ENCODE data around the gene RGPD8.

DNA sequence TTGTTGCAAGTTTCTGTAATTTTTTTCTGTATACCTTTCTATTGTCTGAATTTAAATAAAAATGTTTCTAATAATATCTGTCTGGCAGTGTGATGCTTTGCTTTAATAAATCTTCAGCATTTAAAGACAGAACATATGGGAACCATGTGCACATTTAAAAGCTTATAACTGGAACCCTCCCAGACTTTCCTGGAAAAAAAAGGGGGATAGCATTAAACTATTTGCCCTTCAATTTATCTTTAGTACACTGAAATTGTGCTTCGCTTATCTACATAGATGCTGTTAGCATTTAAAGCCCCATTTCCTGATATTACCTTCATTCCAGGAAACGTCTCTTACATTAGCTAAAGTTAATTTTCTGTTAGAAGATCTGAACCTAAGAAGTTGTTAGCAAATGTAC, 93.5 kb downstream of the RGPD8 start:
- no peak for TF ChIP-seq POLR2A (IDR thresholded peaks at IDR 0.05)
- TF ChIP-seq, protein P1, sequence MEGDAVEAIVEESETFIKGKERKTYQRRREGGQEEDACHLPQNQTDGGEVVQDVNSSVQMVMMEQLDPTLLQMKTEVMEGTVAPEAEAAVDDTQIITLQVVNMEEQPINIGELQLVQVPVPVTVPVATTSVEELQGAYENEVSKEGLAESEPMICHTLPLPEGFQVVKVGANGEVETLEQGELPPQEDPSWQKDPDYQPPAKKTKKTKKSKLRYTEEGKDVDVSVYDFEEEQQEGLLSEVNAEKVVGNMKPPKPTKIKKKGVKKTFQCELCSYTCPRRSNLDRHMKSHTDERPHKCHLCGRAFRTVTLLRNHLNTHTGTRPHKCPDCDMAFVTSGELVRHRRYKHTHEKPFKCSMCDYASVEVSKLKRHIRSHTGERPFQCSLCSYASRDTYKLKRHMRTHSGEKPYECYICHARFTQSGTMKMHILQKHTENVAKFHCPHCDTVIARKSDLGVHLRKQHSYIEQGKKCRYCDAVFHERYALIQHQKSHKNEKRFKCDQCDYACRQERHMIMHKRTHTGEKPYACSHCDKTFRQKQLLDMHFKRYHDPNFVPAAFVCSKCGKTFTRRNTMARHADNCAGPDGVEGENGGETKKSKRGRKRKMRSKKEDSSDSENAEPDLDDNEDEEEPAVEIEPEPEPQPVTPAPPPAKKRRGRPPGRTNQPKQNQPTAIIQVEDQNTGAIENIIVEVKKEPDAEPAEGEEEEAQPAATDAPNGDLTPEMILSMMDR (IDR thresholded peaks at IDR 0.05) = no peak
